ENCODE data around the gene NRXN2. TPM values are rescaled to one million over a fixed set of nuclear protein-coding genes. Genes with fewer than 3 reads are reported as not detected.

NRXN2 gene
- total RNA-seq, 2 donors from 2014 or later = 0.85 to 1.4 TPM

GRCh38 chr11:64586366-64586765 lies 136.6 kb downstream of the NRXN2 start:
- Histone ChIP-seq H3K4me3 (no peak overlapping the region), H3K9me3 (peaks cover 0 to 23% of the 10 kb centered on the region in 2 donors), H3K4me1 (no peaks in the 10 kb centered on the region), H3K27me3 (no peaks in the 10 kb centered on the region), H3K36me3 (no peaks in the 10 kb centered on the region), H3K27ac (no peak overlapping the region)
- TF ChIP-seq CTCF (IDR thresholded peaks at IDR 0.05) = no peak
- DNase-seq (ENCODE audit: low spot score) = no peak

GRCh38 chr11:64585150-64585549 lies 137.8 kb downstream of the NRXN2 start:
- H3K4me1 ChIP-seq = no peaks in the 10 kb centered on the region
- no peak overlapping the region for H3K27ac ChIP-seq
- no peak for TF ChIP-seq CTCF (IDR thresholded peaks at IDR 0.05)
- DNase-seq (ENCODE audit: low spot score) = no peak
- no peaks in the 10 kb centered on the region for H3K36me3 ChIP-seq
- H3K9me3 ChIP-seq = peaks cover 0 to 23% of the 10 kb centered on the region in 2 donors
- no peaks in the 10 kb centered on the region for H3K27me3 ChIP-seq
- H3K4me3 ChIP-seq = no peak overlapping the region

- no peak for DNase-seq (ENCODE audit: low spot score)
- peaks cover 0 to 14% of the 10 kb centered on the region in 2 donors for H3K9me3 ChIP-seq
- H3K4me3 ChIP-seq = no peak overlapping the region
- TF ChIP-seq CTCF (IDR thresholded peaks at IDR 0.05) = no peak
- H3K36me3 ChIP-seq = no peaks in the 10 kb centered on the region
- H3K27me3 ChIP-seq = no peaks in the 10 kb centered on the region
- H3K27ac ChIP-seq = no peak overlapping the region
- H3K4me1 ChIP-seq = no peaks in the 10 kb centered on the region
Measured at GRCh38 chr11:64583296-64584262, 139.4 kb downstream of the NRXN2 start.

GRCh38 chr11:64582885-64583284 lies 140.1 kb downstream of the NRXN2 start:
- Histone ChIP-seq H3K27me3 (no peaks in the 10 kb centered on the region), H3K36me3 (no peaks in the 10 kb centered on the region), H3K27ac (no peak overlapping the region), H3K9me3 (peaks cover 0 to 7% of the 10 kb centered on the region in 2 donors), H3K4me1 (no peaks in the 10 kb centered on the region), H3K4me3 (no peak overlapping the region)
- TF ChIP-seq CTCF (IDR thresholded peaks at IDR 0.05) = no peak
- DNase-seq (ENCODE audit: low spot score) = no peak

GRCh38 chr11:64581057-64581523 lies 141.9 kb downstream of the NRXN2 start:
- no peak overlapping the region for H3K4me3 ChIP-seq
- no peak overlapping the region for H3K27ac ChIP-seq
- no peaks in the 10 kb centered on the region for H3K36me3 ChIP-seq
- DNase-seq (ENCODE audit: low spot score) = no peak
- no peaks in the 10 kb centered on the region for H3K27me3 ChIP-seq
- no peak for TF ChIP-seq CTCF (IDR thresholded peaks at IDR 0.05)
- H3K4me1 ChIP-seq = no peaks in the 10 kb centered on the region
- H3K9me3 ChIP-seq = no peaks in the 10 kb centered on the region

Measured in right atrium auricular region (tissue), 2 donors.